HepG2 (cell line): ENCODE results near the gene PRKAR1A. TPM values are rescaled to one million over a fixed set of nuclear protein-coding genes. Genes with fewer than 3 reads are reported as not detected.

Experiments
- ASH2L ChIP-seq: fragments of 300-600, 200-600 bp; sonication (generic); IDR thresholded peaks from 2 replicates; pipeline ENCODE4 v1.7.0; 2017; ENCODE audit warnings: low read depth, mild to moderate bottlenecking, moderate library complexity, mixed read lengths, low read length; ENCODE audit not compliant: insufficient read length
- CBX5 ChIP-seq: sonication (generic); formaldehyde crosslinking; IDR thresholded peaks from 2 replicates; pipeline ENCODE4 v1.4.0; 2020; ENCODE audit warnings: missing genetic modification reagents, borderline replicate concordance
- DPF2 ChIP-seq: sonication (generic); formaldehyde crosslinking; IDR thresholded peaks from 2 replicates; pipeline ENCODE4 v1.4.0; 2020; ENCODE audit warnings: mild to moderate bottlenecking, low read depth, missing genetic modification reagents, borderline replicate concordance
- FOSL2 ChIP-seq: sonication (generic); formaldehyde crosslinking; IDR thresholded peaks from 2 replicates; pipeline ENCODE4 v1.4.0; 2020; ENCODE audit warnings: missing genetic modification reagents
- GABPA ChIP-seq, 2 experiments: IDR thresholded peaks; 2 replicates each; pipeline ENCODE4 v1.6.1; 2011 to 2016; ENCODE audit warnings: low read depth in 2 of 2, low read length in 1 of 2, missing biosample characterization in 1 of 2, missing genetic modification characterization in 1 of 2
- KDM5A ChIP-seq: fragments of 200-600 bp; sonication (generic); IDR thresholded peaks from 2 replicates; pipeline ENCODE4 v1.7.0; 2018; ENCODE audit warnings: antibody characterized with exemption, mild to moderate bottlenecking, low read length, borderline replicate concordance
- KDM6A ChIP-seq: IDR thresholded peaks from 2 replicates; pipeline ENCODE4 v1.6.1; 2016; ENCODE audit warnings: low read depth
- KLF11 ChIP-seq: IDR thresholded peaks from 2 replicates; pipeline ENCODE4 v1.6.1; 2016; ENCODE audit warnings: missing compliant biosample characterization
- PHF21A ChIP-seq: sonication (generic); formaldehyde crosslinking; IDR thresholded peaks from 2 replicates; pipeline ENCODE4 v1.5.0; 2020; ENCODE audit warnings: mild to moderate bottlenecking, missing genetic modification reagents
- ZBTB39 ChIP-seq: sonication (generic); formaldehyde crosslinking; IDR thresholded peaks from 2 replicates; pipeline ENCODE4 v1.5.0; 2020; ENCODE audit warnings: missing genetic modification reagents
- ZNF12 ChIP-seq: sonication (generic); formaldehyde crosslinking; IDR thresholded peaks from 2 replicates; pipeline ENCODE4 v1.5.0; 2020; ENCODE audit warnings: missing genetic modification reagents
- ZNF33A ChIP-seq: sonication (generic); formaldehyde crosslinking; IDR thresholded peaks from 2 replicates; pipeline ENCODE4 v1.5.1; 2020; ENCODE audit warnings: missing genetic modification reagents, mild to moderate bottlenecking, moderate library complexity, borderline replicate concordance
- ZNF407 ChIP-seq: sonication (generic); formaldehyde crosslinking; IDR thresholded peaks from one replicate; pipeline ENCODE4 v1.5.1; 2020; ENCODE audit warnings: mild to moderate bottlenecking, missing genetic modification reagents; ENCODE audit errors: not compliant biosample characterization
- polyA plus RNA-seq, 8 experiments: library from polyadenylated mRNA; depleted of rRNA in 3 of 8; stranded (reverse) in 7 of 8; unstranded in 1 of 8; fragments of >200 nt; fragmentation: Illumina TruSeq in 4 of 8; extraction: Trizol in 4 of 8; gene quantifications; 2 replicates each; pipeline versions ENCODE4 v1.2.1 to v1.2.3, GENCODE V29; 2011 to 2016; ENCODE audit warnings: low read depth in 4 of 8, missing spikeins in 1 of 8, mixed read lengths in 1 of 8; ENCODE audit not compliant: insufficient read depth in 1 of 8
- total RNA-seq, 5 experiments: library from RNA; depleted of rRNA; stranded (reverse); fragments of >200 nt; fragmentation: Illumina TruSeq; extraction: Trizol; gene quantifications; 2 replicates each; pipeline ENCODE4 v1.2.3, GENCODE V29; 2016; ENCODE audit warnings: low read depth in 1 of 5
- TF ChIP-seq, protein P1 (sequence below): sonication (generic); formaldehyde crosslinking; IDR thresholded peaks from 2 replicates; pipeline ENCODE4 v1.5.0; 2020; ENCODE audit warnings: missing genetic modification reagents
- TF ChIP-seq, protein P2 (sequence below): fragments of 450-650 bp; IDR thresholded peaks from 2 replicates; pipeline ENCODE4 v1.6.1; 2017

The PRKAR1A gene
- total and polyA plus RNA-seq, 2 of the 13 experiments (the other 11 are each of a cell fraction or from before 2014, with no cell fraction given) = 265 to 266 TPM

GRCh38 chr17:68580236-68580770 is 68.1 kb downstream of the PRKAR1A start (continued):
- TF ChIP-seq ZNF33A (CRISPR knock-in tag) (no peak), CBX5 (CRISPR knock-in tag) (peak; percentile 30; the same call in 1 of the 2 replicates), ASH2L (peak; percentile 56), KLF11 (peak; percentile 45; the same call in 1 of the 2 replicates), ZNF12 (CRISPR knock-in tag) (peak; percentile 57; the same call in 1 of the 2 replicates), PHF21A (CRISPR knock-in tag) (peak; percentile 36; the same call in 1 of the 2 replicates), KDM6A (CRISPR knock-in tag) (peak; percentile 31; the same call in 1 of the 2 replicates), GABPA (IDR thresholded peaks at IDR 0.05; ENCODE audit: low read depth, low read length) (no peak), GABPA (CRISPR knock-in tag; IDR thresholded peaks at IDR 0.05; ENCODE audit: low read depth) (no peak), DPF2 (CRISPR knock-in tag) (peak; percentile 71; the same call in 1 of the 2 replicates), ZBTB39 (CRISPR knock-in tag) (no peak), KDM5A (no peak), FOSL2 (peak; percentile 88), ZNF407 (no peak)
- TF ChIP-seq, protein P1, sequence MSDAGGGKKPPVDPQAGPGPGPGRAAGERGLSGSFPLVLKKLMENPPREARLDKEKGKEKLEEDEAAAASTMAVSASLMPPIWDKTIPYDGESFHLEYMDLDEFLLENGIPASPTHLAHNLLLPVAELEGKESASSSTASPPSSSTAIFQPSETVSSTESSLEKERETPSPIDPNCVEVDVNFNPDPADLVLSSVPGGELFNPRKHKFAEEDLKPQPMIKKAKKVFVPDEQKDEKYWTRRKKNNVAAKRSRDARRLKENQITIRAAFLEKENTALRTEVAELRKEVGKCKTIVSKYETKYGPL = 0 out of 2 replicates have a peak, but pooled peaks have one; percentile 12
- TF ChIP-seq, protein P2, sequence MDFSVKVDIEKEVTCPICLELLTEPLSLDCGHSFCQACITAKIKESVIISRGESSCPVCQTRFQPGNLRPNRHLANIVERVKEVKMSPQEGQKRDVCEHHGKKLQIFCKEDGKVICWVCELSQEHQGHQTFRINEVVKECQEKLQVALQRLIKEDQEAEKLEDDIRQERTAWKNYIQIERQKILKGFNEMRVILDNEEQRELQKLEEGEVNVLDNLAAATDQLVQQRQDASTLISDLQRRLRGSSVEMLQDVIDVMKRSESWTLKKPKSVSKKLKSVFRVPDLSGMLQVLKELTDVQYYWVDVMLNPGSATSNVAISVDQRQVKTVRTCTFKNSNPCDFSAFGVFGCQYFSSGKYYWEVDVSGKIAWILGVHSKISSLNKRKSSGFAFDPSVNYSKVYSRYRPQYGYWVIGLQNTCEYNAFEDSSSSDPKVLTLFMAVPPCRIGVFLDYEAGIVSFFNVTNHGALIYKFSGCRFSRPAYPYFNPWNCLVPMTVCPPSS = no peak
